SU-DHL-6 (cell line): ENCODE data around the gene LHX4.

Experiments
- H2AFZ ChIP-seq: fragments of 200-600 bp; sonication (generic); 2 replicates; pipeline ENCODE4 v1.6.1; 2014; ENCODE audit warnings: low read depth, mild to moderate bottlenecking, moderate library complexity, mixed read lengths, antibody characterized with exemption, low read length; ENCODE audit not compliant: severe bottlenecking
- H3F3A ChIP-seq: fragments of 200-600 bp; shearing (Covaris generic); 2 replicates; pipeline ENCODE4 v1.6.0; 2016; ENCODE audit warnings: antibody characterized with exemption, mild to moderate bottlenecking; ENCODE audit not compliant: insufficient read depth
- H3K27ac ChIP-seq: fragments of 200-600 bp; sonication (generic); 2 replicates; pipeline ENCODE4 v1.5.1; 2016; ENCODE audit warnings: low read depth, mild to moderate bottlenecking, low read length, moderate library complexity, mixed read lengths
- H3K27me3 ChIP-seq: fragments of 200-600 bp; sonication (generic), shearing (Covaris generic); 2 replicates; pipeline ENCODE4 v1.6.0; 2014; ENCODE audit warnings: mild to moderate bottlenecking, low read length
- H3K36me3 ChIP-seq: fragments of 200-600 bp; sonication (generic); 2 replicates; pipeline ENCODE4 v1.6.1; 2014; ENCODE audit warnings: mild to moderate bottlenecking, low read length, mixed read lengths
- H3K4me2 ChIP-seq: fragments of 300-600, 200-600 bp; shearing (Covaris generic), sonication (generic); 2 replicates; pipeline ENCODE4 v1.6.0; 2014; ENCODE audit warnings: low read length, low read depth, mild to moderate bottlenecking; ENCODE audit not compliant: poor library complexity, severe bottlenecking
- H3K4me3 ChIP-seq: fragments of 200-600 bp; sonication (generic); 2 replicates; pipeline ENCODE4 v1.5.1; 2014; ENCODE audit warnings: antibody characterized with exemption, low read length, mild to moderate bottlenecking, mixed read lengths; ENCODE audit not compliant: insufficient read depth, poor library complexity, severe bottlenecking
- H3K79me2 ChIP-seq: fragments of 200-600 bp; sonication (generic); 2 replicates; pipeline ENCODE4 v1.6.1; 2014; ENCODE audit warnings: mild to moderate bottlenecking, low read length, moderate library complexity; ENCODE audit not compliant: insufficient read depth
- H3K9ac ChIP-seq: fragments of 200-600 bp; sonication (generic); 2 replicates; pipeline ENCODE4 v1.7.0; 2014; ENCODE audit warnings: mild to moderate bottlenecking, low read length
- H3K9me2 ChIP-seq: fragments of 200-600 bp; sonication (generic); replicated peaks from 2 replicates; pipeline ENCODE4 v1.6.1; 2014; ENCODE audit warnings: low read length; ENCODE audit not compliant: insufficient read depth
- H3K9me3 ChIP-seq: fragments of 200-600 bp; sonication (generic); 2 replicates; pipeline ENCODE4 v1.6.1; 2014; ENCODE audit warnings: low read length, mixed read lengths; ENCODE audit not compliant: insufficient read depth
- H4K20me1 ChIP-seq: fragments of 200-600 bp; sonication (generic); 2 replicates; pipeline ENCODE4 v1.6.1; 2014; ENCODE audit warnings: low read depth, mild to moderate bottlenecking, antibody characterized with exemption, low read length, moderate library complexity, mixed read lengths
- CTCF ChIP-seq: fragments of 200-600 bp; sonication (generic); IDR thresholded peaks from one replicate; pipeline ENCODE4 v1.5.1; 2017; ENCODE audit warnings: antibody characterized with exemption, mild to moderate bottlenecking, low read length, moderate library complexity; ENCODE audit not compliant: insufficient read depth, poor library complexity, severe bottlenecking
- EZH2phosphoT487 ChIP-seq: fragments of 200-600 bp; sonication (generic), shearing (Covaris generic); conservative IDR thresholded peaks from 2 replicates; pipeline ENCODE4 v1.6.1; 2018; ENCODE audit warnings: mild to moderate bottlenecking, antibody characterized with exemption, low read length, moderate library complexity, mixed read lengths

Gene LHX4

GRCh38 chr1:180282401-180283044 lies 52.5 kb downstream of the LHX4 start:
- Histone ChIP-seq H2AFZ (no peak overlapping the region), H3K27me3 (no peaks in the 10 kb centered on the region), H4K20me1 (no peaks in the 10 kb centered on the region), H3K36me3 (peaks cover 5% of the 10 kb centered on the region; the same call in 1 of the 2 replicates), H3K4me2 (no peak overlapping the region), H3K9ac (no peak overlapping the region), H3F3A (peaks cover 10% of the 10 kb centered on the region; the same call in 1 of the 2 replicates), H3K79me2 (no peaks in the 10 kb centered on the region), H3K9me2 (no peaks in the 10 kb centered on the region), H3K9me3 (no peaks in the 10 kb centered on the region), H3K4me3 (no peak overlapping the region), H3K27ac (no peak overlapping the region)
- TF ChIP-seq EZH2phosphoT487 (no peak), CTCF (no peak)

- H2AFZ ChIP-seq = no peak overlapping the region
- no peak overlapping the region for H3K9ac ChIP-seq
- no peak overlapping the region for H3K4me3 ChIP-seq
- TF ChIP-seq EZH2phosphoT487 = no peak
- TF ChIP-seq CTCF = no peak
- H3K79me2 ChIP-seq = no peaks in the 10 kb centered on the region
- H3K9me2 ChIP-seq = no peaks in the 10 kb centered on the region
- no peak overlapping the region for H3K27ac ChIP-seq
- no peaks in the 10 kb centered on the region for H3K27me3 ChIP-seq
- H3K36me3 ChIP-seq = peaks cover 5% of the 10 kb centered on the region; the same call in 1 of the 2 replicates
- H3F3A ChIP-seq = peaks cover 10% of the 10 kb centered on the region; the same call in 1 of the 2 replicates
- H3K9me3 ChIP-seq = no peaks in the 10 kb centered on the region
- no peaks in the 10 kb centered on the region for H4K20me1 ChIP-seq
- no peak overlapping the region for H3K4me2 ChIP-seq
Observed at GRCh38 chr1:180283098-180283497, 53.0 kb downstream of the LHX4 start.

- Histone ChIP-seq H3K9ac (no peak overlapping the region), H3K9me3 (no peaks in the 10 kb centered on the region), H3K4me2 (no peak overlapping the region), H3K27ac (no peak overlapping the region), H2AFZ (no peak overlapping the region), H3K36me3 (peaks cover 5% of the 10 kb centered on the region; the same call in 1 of the 2 replicates), H4K20me1 (no peaks in the 10 kb centered on the region), H3K4me3 (no peak overlapping the region), H3K27me3 (no peaks in the 10 kb centered on the region), H3K9me2 (no peaks in the 10 kb centered on the region), H3K79me2 (no peaks in the 10 kb centered on the region), H3F3A (peaks cover 10% of the 10 kb centered on the region; the same call in 1 of the 2 replicates)
- TF ChIP-seq EZH2phosphoT487 = no peak
- TF ChIP-seq CTCF = no peak
Observed at GRCh38 chr1:180286417-180286816, 56.4 kb downstream of the LHX4 start.
